ENCODE results near the gene LRMDA.

LRMDA gene

DNA sequence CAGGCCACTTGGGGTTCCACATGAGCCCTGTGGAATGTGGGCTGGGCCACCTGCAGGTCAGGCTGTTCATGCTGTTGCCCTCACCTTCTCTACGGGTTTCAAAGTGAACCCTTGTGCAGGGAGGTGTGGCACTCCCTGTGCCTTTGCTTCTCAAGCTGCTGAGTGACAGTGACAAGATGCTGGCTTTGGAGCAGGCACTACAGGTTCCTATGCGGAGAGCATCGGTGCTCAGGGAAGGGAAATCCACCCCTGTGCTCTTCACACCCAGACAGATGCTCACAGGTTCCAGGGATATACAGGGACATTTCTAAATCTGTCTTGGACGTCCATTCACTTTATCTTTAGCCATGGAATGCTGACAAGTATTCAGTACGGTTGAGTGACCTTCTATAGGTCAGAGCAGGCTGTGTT, 1005.0 kb downstream of the LRMDA start:
- TF ChIP-seq, protein P1, sequence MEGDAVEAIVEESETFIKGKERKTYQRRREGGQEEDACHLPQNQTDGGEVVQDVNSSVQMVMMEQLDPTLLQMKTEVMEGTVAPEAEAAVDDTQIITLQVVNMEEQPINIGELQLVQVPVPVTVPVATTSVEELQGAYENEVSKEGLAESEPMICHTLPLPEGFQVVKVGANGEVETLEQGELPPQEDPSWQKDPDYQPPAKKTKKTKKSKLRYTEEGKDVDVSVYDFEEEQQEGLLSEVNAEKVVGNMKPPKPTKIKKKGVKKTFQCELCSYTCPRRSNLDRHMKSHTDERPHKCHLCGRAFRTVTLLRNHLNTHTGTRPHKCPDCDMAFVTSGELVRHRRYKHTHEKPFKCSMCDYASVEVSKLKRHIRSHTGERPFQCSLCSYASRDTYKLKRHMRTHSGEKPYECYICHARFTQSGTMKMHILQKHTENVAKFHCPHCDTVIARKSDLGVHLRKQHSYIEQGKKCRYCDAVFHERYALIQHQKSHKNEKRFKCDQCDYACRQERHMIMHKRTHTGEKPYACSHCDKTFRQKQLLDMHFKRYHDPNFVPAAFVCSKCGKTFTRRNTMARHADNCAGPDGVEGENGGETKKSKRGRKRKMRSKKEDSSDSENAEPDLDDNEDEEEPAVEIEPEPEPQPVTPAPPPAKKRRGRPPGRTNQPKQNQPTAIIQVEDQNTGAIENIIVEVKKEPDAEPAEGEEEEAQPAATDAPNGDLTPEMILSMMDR (conservative IDR thresholded peaks at IDR 0.05; ENCODE audit: low read length): no peak
- no peak overlapping the region for H3K4me3 ChIP-seq (ENCODE audit: low read length)
- DNase-seq (ENCODE audit: low read depth): no peak

DNA sequence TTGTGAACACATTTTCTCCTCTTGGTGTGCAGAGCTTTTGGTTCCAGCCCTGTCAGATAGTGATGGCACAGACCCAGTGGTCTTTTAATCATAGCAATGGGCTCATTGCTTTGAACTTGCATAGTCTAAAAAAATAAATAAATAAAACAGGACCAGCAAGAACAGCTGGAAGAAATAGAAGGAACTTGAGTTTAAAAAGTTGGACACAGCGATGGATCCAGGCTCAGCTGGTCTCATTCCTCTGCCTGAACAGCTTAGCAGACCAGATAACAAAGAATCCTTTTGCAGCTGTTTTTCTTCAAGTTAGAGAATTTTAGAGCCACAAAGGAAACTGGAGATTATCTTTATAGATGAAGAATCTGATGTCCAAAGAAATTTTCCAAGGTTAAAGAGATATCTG, 1005.6 kb downstream of the LRMDA start:
- H3K4me3 ChIP-seq (ENCODE audit: low read length): no peak overlapping the region
- TF ChIP-seq, protein P1 (conservative IDR thresholded peaks at IDR 0.05; ENCODE audit: low read length): no peak
- DNase-seq (ENCODE audit: low read depth): no peak

DNA sequence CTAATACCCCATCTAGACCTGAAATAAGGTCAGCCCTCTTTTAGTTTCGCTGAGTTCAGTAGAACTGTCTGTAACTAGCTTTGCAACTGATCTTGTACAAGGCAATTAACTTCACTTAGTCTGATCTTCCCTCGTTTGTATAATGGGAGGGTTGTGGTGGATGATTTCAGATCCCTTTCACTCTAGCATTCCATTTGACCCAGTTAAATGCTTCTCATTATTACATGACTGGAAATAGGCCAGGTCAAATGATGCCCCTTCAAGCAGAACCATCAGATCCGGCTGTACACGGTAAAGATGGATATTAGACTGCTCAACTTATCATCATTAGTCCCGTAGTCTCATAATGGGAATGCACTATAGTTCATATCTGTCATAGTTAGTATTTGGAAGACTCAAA, 1009.0 kb downstream of the LRMDA start:
- H3K4me3 ChIP-seq (ENCODE audit: low read length): no peak overlapping the region
- TF ChIP-seq, protein P1 (conservative IDR thresholded peaks at IDR 0.05; ENCODE audit: low read length): no peak
- DNase-seq (ENCODE audit: low read depth): no peak

DNA sequence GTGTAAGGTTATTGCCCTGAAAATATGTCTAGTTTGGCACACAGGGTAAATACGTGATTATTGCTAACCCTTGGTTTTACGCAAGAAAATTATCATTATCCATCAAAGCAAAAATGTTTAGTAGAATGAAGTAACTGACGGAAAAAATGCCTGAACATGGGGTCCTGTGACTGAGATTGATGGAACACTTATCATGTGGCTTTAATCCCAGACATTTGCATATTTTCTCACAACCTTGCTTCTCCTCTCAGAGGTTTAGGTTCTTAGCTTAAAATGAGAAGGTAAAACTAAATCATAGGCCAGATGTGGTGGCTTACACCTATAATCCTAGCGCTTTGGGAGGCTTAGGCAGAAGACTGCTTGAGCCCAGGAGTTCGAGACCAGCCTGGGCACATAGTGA, 1010.7 kb downstream of the LRMDA start:
- no peak for DNase-seq (ENCODE audit: low read depth)
- TF ChIP-seq, protein P1 (conservative IDR thresholded peaks at IDR 0.05; ENCODE audit: low read length): no peak
- H3K4me3 ChIP-seq (ENCODE audit: low read length): no peak overlapping the region

DNA sequence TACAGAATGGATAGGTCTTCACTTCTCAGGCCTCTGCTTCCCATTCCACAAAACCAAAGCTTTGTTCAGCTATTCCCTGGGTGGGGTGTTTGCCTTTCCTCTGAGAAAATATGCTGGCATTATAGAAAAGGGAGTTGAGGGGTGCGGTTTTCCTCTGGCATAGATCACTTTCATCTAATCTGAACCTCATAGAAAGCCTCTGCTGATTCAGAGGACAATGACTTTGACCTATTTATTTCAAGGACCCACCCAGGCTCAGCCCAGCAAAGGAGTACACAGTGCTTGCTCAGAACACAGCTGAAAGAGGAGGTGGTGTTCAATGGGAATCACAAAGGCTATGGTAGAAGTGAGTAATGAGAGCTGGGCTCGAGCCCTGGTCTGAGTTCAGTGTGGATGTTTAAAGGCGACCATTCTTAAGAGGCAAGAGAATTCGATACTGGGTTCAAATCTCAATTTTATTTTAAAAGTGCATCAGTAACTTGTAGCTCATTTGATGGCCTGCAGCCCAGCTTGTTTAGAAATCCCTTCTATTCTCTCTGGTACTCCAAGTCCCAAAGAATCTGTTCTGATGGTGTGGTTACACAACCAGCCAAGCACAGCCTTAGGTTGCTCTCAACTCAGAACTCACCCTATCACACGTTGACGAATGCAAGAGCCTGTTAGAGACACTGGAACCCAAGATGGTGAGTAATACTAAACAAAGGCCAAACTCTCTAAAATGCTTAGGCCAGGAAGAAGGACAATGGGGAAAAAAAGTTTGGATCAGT, 1012.8 kb downstream of the LRMDA start:
- no peak overlapping the region for H3K4me3 ChIP-seq (ENCODE audit: low read length)
- TF ChIP-seq, protein P1 (conservative IDR thresholded peaks at IDR 0.05; ENCODE audit: low read length): no peak
- DNase-seq (ENCODE audit: low read depth): peak; percentile 65

DNA sequence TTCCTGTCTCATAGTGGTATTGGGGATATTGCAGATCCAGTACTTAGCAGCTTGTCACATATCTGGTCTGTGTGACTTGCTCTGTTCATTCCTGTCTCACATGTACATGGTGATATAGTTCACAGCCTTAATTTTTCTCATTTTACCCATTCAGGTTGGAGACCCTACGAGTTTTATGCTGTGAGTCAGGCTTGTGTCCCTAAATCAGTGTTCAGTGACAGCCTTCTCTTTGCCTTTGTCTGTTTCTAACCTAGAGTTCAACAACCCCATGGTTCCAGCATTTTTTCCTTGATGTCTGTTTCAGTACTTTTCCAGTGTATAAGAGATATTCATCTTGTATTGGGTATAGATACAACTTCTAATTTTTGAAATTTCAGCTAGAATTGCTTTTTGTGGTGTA, 1016.2 kb downstream of the LRMDA start:
- TF ChIP-seq, protein P1 (conservative IDR thresholded peaks at IDR 0.05; ENCODE audit: low read length): no peak
- H3K4me3 ChIP-seq (ENCODE audit: low read length): no peak overlapping the region
- no peak for DNase-seq (ENCODE audit: low read depth)

DNA sequence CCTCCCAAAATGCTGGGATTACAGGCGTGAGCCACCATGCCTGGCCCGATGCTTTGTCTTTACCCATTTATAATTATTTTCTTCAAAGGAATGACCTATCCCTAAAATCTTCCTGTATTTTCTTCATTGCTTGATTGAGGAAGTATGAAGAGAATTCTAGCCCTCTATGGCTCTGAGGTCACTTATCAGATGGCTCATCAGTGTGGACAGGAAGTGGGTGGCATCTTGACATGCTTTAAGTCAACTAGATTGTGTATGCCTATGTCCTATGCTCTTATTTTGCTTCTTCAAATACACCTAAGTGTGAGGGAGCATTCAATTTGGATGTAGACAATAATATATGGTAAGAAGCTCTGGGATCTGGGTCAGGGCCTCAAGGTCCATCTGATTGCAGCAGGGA, 1020.5 kb downstream of the LRMDA start:
- H3K4me3 ChIP-seq (ENCODE audit: low read length): no peak overlapping the region
- TF ChIP-seq, protein P1 (conservative IDR thresholded peaks at IDR 0.05; ENCODE audit: low read length): no peak
- DNase-seq (ENCODE audit: low read depth): no peak

Measured in AG10803 (cell line).